GM23338 (cell line): ENCODE results near the gene MTX3. TPM values are rescaled to one million over a fixed set of nuclear protein-coding genes. Genes with fewer than 3 reads are reported as not detected.

Experiments used
- ATAC-seq: fragments of 200-7000 bp; cut with Tn5 transposase; 3 replicates; pipeline ENCODE4 v1.9.1; 2020
- DNase-seq: peaks from one replicate; pipeline ENCODE4 v3.0.0-alpha.2; 2015; ENCODE audit warnings: low spot score
- H2AFZ ChIP-seq: fragments of 200-600 bp; sonication (generic); 2 replicates; pipeline ENCODE4 v1.8.0; 2016; ENCODE audit warnings: antibody characterized with exemption, mild to moderate bottlenecking, moderate library complexity
- H3F3A ChIP-seq: fragments of 200-600 bp; sonication (generic); replicated peaks from 2 replicates; pipeline ENCODE4 v1.8.0; 2017; ENCODE audit warnings: antibody characterized with exemption, mixed run types, low read depth
- H3K27ac ChIP-seq: fragments of 200-600 bp; sonication (generic); 2 replicates; pipeline ENCODE4 v1.6.1; 2016; ENCODE audit warnings: low read depth
- H3K27me3 ChIP-seq: fragments of 200-600 bp; sonication (generic); 2 replicates; pipeline ENCODE4 v1.8.0; 2016; ENCODE audit warnings: mild to moderate bottlenecking, mixed run types, moderate library complexity; ENCODE audit not compliant: insufficient read depth
- H3K36me3 ChIP-seq: fragments of 200-600 bp; sonication (generic); 2 replicates; pipeline ENCODE4 v1.8.0; 2016; ENCODE audit warnings: mild to moderate bottlenecking; ENCODE audit not compliant: insufficient read depth
- H3K4me1 ChIP-seq: fragments of 200-600 bp; sonication (generic); 2 replicates; pipeline ENCODE4 v1.8.0; 2016; ENCODE audit warnings: mild to moderate bottlenecking, moderate library complexity; ENCODE audit not compliant: insufficient read depth
- H3K4me2 ChIP-seq: fragments of 200-600 bp; sonication (generic); 2 replicates; pipeline ENCODE4 v1.7.1; 2017; ENCODE audit warnings: mixed run types
- H3K4me3 ChIP-seq: fragments of 200-600 bp; sonication (generic); 2 replicates; pipeline ENCODE4 v1.6.1; 2016; ENCODE audit warnings: mixed run types
- H3K79me2 ChIP-seq: fragments of 200-600 bp; sonication (generic); replicated peaks from 2 replicates; pipeline ENCODE4 v1.8.0; 2017; ENCODE audit warnings: mild to moderate bottlenecking; ENCODE audit not compliant: insufficient read depth
- H3K9me2 ChIP-seq: fragments of 200-600 bp; sonication (generic); 2 replicates; pipeline ENCODE4 v1.8.0; 2017; ENCODE audit not compliant: insufficient read depth
- H4K20me1 ChIP-seq: fragments of 200-600 bp; sonication (generic); replicated peaks from 2 replicates; pipeline ENCODE4 v1.8.0; 2017; ENCODE audit warnings: mild to moderate bottlenecking; ENCODE audit not compliant: insufficient read depth
- H3K27ac Mint-ChIP-seq: 2 replicates; pipeline ENCODE4 v1.8.0; 2020; ENCODE audit warnings: inconsistent platforms, mild to moderate bottlenecking, moderate library complexity, mixed read lengths
- H3K27me3 Mint-ChIP-seq: 3 replicates; pipeline ENCODE4 v1.8.0; 2022; ENCODE audit warnings: low read depth, mild to moderate bottlenecking, moderate library complexity, mixed read lengths, inconsistent platforms; ENCODE audit not compliant: insufficient read depth, poor library complexity
- H3K36me3 Mint-ChIP-seq: 3 replicates; pipeline ENCODE4 v1.8.0; 2021; ENCODE audit warnings: low read depth, mild to moderate bottlenecking, inconsistent platforms, moderate library complexity, mixed read lengths
- H3K4me1 Mint-ChIP-seq: 3 replicates; pipeline ENCODE4 v1.8.0; 2020; ENCODE audit warnings: mild to moderate bottlenecking, inconsistent platforms, mixed read lengths
- H3K4me3 Mint-ChIP-seq: 3 replicates; pipeline ENCODE4 v1.8.0; 2021; ENCODE audit warnings: moderate library complexity, mild to moderate bottlenecking, inconsistent platforms, mixed read lengths
- H3K9me3 Mint-ChIP-seq: 3 replicates; pipeline ENCODE4 v1.8.0; 2020; ENCODE audit warnings: moderate library complexity, mild to moderate bottlenecking, inconsistent platforms, mixed read lengths
- CREB1 ChIP-seq: fragments of 250-450 bp; sonication (Bioruptor Pico); IDR thresholded peaks from 2 replicates; pipeline ENCODE4 v1.5.0; 2020; ENCODE audit warnings: low read depth, mild to moderate bottlenecking, moderate library complexity
- CTCF ChIP-seq, 2 experiments: fragments of 200-600 bp in 1 of 2; sonication (generic) in 1 of 2; conservative IDR thresholded peaks; 2 replicates each; pipeline versions ENCODE4 v1.5.1 to v1.6.1; 2016 to 2017; ENCODE audit warnings: antibody characterized with exemption in 2 of 2, low read depth in 2 of 2, mild to moderate bottlenecking in 2 of 2, moderate library complexity in 1 of 2
- ETS1 ChIP-seq: IDR thresholded peaks from 2 replicates; pipeline ENCODE4 v1.6.1; 2016; ENCODE audit warnings: antibody characterized with exemption
- EZH2 ChIP-seq: fragments of 200-600 bp; sonication (generic); IDR thresholded peaks from one replicate; pipeline ENCODE4 v1.8.0; 2017; ENCODE audit warnings: antibody characterized with exemption, mild to moderate bottlenecking, low read depth; ENCODE audit not compliant: unreplicated experiment
- EZH2phosphoT487 ChIP-seq: fragments of 200-600 bp; sonication (generic); IDR thresholded peaks from one replicate; pipeline ENCODE4 v1.8.1; 2018; ENCODE audit warnings: antibody characterized with exemption; ENCODE audit not compliant: unreplicated experiment
- JUNB ChIP-seq: IDR thresholded peaks from one replicate; pipeline ENCODE4 v1.6.1; 2016; ENCODE audit warnings: antibody characterized with exemption; ENCODE audit not compliant: unreplicated experiment
- NANOG ChIP-seq: IDR thresholded peaks from 2 replicates; pipeline ENCODE4 v1.6.1; 2016; ENCODE audit warnings: antibody characterized with exemption, borderline replicate concordance
- POLR2AphosphoS5 ChIP-seq: IDR thresholded peaks from 2 replicates; pipeline ENCODE4 v1.6.1; 2016; ENCODE audit warnings: antibody characterized with exemption, low read depth
- REST ChIP-seq: IDR thresholded peaks from one replicate; pipeline ENCODE4 v1.6.1; 2018; ENCODE audit warnings: antibody characterized with exemption; ENCODE audit not compliant: unreplicated experiment
- STAT1 ChIP-seq: IDR thresholded peaks from one replicate; pipeline ENCODE4 v1.6.1; 2016; ENCODE audit warnings: antibody characterized with exemption; ENCODE audit not compliant: unreplicated experiment
- ZNF114 ChIP-seq: fragments of 250-450 bp; sonication (Bioruptor Pico); IDR thresholded peaks from 2 replicates; pipeline ENCODE4 v1.5.0; 2020; ENCODE audit warnings: mild to moderate bottlenecking, moderate library complexity
- ZNF331 ChIP-seq: fragments of 250-450 bp; sonication (Bioruptor Pico); IDR thresholded peaks from 2 replicates; pipeline ENCODE4 v1.5.0; 2020; ENCODE audit warnings: low read depth, mild to moderate bottlenecking, moderate library complexity
- ZNF462 ChIP-seq: fragments of 250-450 bp; sonication (Bioruptor Pico); IDR thresholded peaks from 2 replicates; pipeline ENCODE4 v1.5.0; 2020; ENCODE audit warnings: mild to moderate bottlenecking, moderate library complexity
- polyA plus RNA-seq: library from polyadenylated mRNA; unstranded; fragments of >200 nt; fragmentation: Nextera tagmentation; extraction: Ambion mirVana; gene quantifications from 2 replicates; pipeline ENCODE4 v1.2.1, GENCODE V29; 2016
- total RNA-seq: library from RNA; depleted of rRNA; stranded (reverse); fragments of >200 nt; shearing (Covaris generic); gene quantifications from 2 replicates; pipeline ENCODE4 v1.2.3, GENCODE V29; 2014

Gene MTX3
- total and polyA plus RNA-seq, 2 experiments from 2014 or later = 11.3 to 33.8 TPM

GRCh38 chr5:80002677-80003076, 11.6 kb upstream of the MTX3 start:
- Histone ChIP-seq H3K36me3 (no peaks in the 10 kb centered on the region), H3K27me3 (no peaks in the 10 kb centered on the region), H3K79me2 (no peaks in the 10 kb centered on the region), H4K20me1 (no peaks in the 10 kb centered on the region), H3K4me1 (peaks cover 33% of the 10 kb centered on the region), H3K4me2 (peak overlapping the region; percentile 58), H3K9me2 (no peaks in the 10 kb centered on the region), H2AFZ (no peak overlapping the region), H3K27ac (0 out of 2 replicates have a peak overlapping the region, but pooled peaks have one; percentile 7), H3K4me3 (peak overlapping the region; percentile 29), H3F3A (0 out of 2 replicates have a peak, but pooled peaks cover 3% of the 10 kb centered on the region)
- Mint-ChIP-seq H3K4me1 (peaks cover 37% of the 10 kb centered on the region), H3K36me3 (peaks cover 9% of the 10 kb centered on the region; the same call in 2 of the 3 replicates), H3K4me3 (peak overlapping the region; percentile 49), H3K27ac (peak overlapping the region; percentile 72), H3K9me3 (no peaks in the 10 kb centered on the region), H3K27me3 (no peaks in the 10 kb centered on the region)
- ATAC-seq (peak; percentile 70), DNase-seq (no peak)
- TF ChIP-seq EZH2 = no peak
- no peak for TF ChIP-seq EZH2phosphoT487
- TF ChIP-seq ZNF462 = no peak
- no peak for TF ChIP-seq CTCF (conservative IDR thresholded peaks at IDR 0.05; ENCODE audit: low read depth in 2 of 2)
- TF ChIP-seq NANOG = no peak
- TF ChIP-seq CREB1 (CRISPR knock-in tag) = no peak
- no peak for TF ChIP-seq STAT1
- TF ChIP-seq POLR2AphosphoS5 = no peak
- TF ChIP-seq ZNF331 (CRISPR knock-in tag) = no peak
- TF ChIP-seq JUNB = no peak
- TF ChIP-seq ETS1 = no peak
- TF ChIP-seq REST = no peak
- no peak for TF ChIP-seq ZNF114 (CRISPR knock-in tag)
